Stimulated activated CD8-positive, alpha-beta memory T cell treated with anti-CD3 and anti-CD28 coated beads, Interleukin-12 subunit alpha, Interleukin-12 subunit beta, amount 100 ng/mL, for 1 hour (primary cell): Measurements from ENCODE around the gene ZNF146.
"Not testable (repeated sequence)": the region's sequence is repeated elsewhere in the genome, so short reads cannot be mapped to it uniquely, and the experiment has no call there.

Experiments
- DNase-seq: peaks from one replicate; pipeline ENCODE4 v3.0.0-alpha.2; 2020; ENCODE audit warnings: low read depth

ZNF146 gene

DNA sequence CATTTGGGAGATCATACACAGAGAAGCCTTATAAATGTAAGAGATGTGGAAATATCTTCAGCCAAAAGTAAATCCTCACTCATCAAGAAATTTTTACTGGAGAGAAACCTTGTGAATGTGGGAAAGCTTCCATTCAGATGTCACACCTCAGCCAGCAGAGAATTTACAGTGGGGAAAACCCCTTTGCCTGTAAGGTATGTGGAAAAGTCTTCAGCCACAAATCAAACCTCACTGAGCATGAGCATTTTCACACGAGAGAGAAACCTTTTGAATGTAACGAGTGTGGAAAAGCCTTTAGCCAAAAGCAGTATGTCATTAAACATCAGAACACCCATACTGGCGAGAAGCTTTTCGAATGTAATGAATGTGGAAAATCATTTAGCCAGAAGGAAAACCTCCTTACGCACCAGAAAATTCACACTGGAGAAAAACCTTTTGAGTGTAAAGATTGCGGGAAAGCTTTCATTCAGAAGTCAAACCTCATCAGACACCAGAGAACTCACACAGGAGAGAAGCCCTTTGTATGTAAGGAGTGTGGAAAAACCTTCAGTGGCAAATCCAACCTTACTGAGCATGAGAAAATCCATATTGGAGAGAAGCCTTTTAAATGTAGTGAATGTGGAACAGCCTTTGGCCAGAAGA lies 21.5 kb downstream of the ZNF146 start:
- no peak for DNase-seq

DNA sequence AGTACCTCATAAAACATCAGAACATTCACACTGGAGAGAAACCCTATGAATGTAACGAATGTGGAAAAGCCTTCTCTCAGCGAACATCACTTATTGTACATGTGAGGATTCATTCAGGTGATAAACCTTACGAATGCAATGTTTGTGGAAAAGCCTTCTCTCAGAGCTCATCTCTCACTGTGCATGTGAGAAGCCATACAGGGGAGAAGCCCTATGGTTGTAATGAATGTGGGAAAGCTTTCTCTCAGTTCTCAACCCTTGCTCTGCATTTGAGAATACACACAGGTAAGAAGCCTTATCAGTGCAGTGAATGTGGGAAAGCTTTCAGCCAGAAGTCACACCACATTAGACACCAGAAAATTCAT lies 22.0 kb downstream of the ZNF146 start:
- no peak for DNase-seq

DNA sequence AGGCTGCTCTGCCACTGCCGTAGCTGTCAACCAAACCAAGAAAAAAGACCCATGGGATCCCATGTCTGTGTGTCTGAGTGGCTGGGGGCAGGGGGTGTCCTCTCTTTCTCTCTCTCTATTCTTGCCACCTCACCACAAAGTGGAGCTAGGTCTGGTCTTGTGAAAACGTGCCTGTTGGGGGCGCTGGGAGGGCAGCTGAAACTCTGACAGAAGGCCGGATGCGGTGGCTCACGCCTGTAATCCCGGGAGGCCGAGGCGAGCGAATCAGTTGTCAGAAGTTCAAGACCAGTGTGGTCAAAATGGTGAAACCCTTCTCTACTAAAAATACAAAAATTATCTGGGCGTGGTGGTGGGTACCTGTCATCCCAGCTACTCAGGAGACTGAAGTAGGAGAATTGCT lies 29.2 kb downstream of the ZNF146 start:
- DNase-seq = no peak

DNA sequence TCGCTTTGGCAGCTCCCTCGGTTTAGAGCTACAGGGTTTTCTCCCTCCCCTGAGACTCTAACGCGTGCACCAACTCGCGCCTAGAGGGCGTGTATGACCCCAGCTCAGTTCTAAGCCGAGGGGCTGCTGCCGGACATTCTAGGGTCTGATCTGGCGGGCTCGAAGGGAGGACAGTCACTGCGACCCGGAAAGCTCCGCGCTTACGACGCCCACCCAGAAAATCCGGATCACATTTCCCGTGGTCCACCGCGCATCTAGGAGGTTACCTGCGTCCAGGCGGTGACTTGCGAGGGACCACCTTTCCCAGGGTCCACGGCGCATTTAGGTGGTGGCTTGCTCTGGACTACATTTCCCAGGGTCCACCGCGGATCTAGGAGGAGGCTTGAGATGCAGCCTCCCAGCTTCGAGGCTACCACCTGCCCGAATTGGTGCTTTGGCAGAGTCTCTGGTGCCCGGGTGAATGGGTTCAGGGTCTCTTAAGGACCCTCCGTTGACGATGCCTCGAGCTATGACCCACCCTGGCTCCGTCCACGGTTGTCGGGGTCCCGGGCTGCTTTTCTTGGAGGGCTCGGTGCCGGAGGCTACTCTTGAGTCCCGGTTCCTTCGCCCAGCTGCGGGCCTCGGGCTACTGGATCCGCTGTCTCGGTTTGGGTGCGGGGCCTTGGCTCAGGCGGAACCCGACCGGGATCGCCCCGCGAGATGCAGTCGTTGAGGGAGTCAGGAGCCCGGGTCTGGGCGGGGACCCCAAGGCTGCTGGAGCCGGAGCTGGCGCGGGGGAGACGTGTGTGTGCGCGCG lies 30.5 kb downstream of the ZNF146 start:
- DNase-seq = no peak

DNA sequence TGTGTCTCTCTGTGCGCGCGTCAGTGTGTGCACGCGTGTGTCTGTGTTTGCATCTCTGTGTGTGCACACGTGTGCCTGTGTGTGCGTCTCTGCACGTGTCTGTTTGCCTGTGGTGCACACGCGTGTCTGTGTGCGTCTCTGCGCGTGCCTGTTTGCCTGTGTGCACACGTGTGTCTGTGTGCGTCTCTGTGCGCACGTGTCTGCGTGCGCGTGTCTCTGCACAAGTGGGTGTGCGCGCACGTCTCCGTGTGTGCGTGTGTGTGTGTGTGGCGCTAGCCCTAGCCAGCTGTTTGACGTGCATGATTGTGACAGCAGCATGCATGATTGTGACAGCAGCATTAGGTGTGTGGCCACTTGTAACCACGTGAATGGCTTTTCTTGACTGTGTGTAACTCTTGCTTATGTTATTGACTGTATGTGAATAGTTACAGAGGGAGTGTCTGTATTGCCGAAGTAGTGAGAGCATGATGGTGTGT lies 31.1 kb downstream of the ZNF146 start:
- DNase-seq = no peak

DNA sequence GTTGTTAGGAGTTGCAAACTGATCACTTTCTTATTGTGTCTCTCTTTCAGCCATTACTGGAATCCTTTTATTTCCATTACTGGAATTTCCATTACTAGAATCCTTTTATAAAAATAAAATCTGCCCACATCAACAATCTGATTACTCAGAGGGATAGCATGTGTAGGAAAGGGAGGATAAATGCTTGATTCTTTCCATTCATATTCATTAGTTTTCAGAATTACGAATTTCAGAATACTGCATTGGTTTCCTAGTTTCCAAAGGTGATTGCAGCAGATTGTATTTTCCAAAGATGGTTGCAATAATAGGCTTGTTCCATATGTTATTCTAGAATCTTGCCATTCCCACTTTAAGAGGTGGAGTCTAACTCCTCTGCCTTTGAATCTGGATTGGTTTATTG lies 37.1 kb downstream of the ZNF146 start:
- no peak for DNase-seq

DNA sequence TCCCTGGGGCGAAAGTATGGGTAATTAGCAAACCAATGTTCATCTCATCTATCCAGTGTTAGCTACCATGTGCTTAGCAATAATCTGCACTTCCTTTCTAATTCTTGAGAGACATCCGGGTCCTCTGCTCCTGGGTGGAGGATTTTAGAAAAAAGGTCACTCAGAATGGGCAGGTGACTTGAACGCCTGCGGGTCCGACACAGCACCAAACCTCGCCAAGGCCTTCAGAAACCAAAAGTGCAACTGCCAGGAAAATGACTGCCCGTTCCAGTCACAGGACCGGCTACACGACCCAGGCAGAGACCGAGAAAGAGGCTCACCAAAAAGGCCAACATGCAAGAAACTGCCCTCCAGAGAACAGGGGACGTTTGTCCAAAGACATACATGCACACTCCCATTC lies 39.9 kb downstream of the ZNF146 start:
- no peak for DNase-seq

DNA sequence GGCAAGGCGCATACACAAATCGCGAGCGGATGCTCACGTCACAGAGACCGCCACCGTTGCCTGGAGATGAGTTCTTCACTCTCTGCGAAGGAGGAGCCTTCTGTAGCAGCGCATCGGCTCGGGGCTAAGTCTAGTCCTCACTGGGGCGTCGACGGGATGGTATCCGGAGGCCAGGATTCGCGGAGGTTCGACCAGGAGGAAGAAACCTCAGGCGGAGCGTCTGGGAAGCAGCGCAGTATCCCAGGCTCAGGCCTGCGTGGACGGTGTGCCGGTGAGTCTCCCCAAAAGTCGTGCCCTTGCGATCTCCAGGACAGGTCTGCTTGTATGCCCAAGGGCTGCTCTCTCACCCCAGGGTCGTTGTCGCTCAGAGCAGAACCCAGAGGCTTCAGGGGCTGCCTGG lies 40.4 kb downstream of the ZNF146 start:
- DNase-seq = no peak

DNA sequence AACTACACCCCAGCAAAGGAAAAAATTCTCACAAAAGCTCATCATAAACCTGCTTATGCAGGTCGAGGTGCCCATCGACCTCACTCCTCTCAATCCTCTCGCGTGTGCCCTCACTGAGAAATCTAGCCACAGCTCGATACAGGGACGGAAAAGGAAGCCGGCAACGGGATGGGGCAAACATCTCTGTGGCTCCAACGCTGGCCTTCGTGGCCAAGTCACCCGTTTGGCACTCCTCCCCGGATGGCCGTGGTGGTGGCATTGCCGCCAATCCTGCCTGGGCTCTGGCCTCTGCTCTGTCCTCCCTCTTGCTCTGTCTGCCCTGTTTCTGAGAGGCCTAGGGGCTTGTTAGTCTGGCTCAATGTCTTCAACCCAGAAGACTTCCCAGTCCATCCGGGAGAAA lies 41.2 kb downstream of the ZNF146 start:
- DNase-seq = no peak

DNA sequence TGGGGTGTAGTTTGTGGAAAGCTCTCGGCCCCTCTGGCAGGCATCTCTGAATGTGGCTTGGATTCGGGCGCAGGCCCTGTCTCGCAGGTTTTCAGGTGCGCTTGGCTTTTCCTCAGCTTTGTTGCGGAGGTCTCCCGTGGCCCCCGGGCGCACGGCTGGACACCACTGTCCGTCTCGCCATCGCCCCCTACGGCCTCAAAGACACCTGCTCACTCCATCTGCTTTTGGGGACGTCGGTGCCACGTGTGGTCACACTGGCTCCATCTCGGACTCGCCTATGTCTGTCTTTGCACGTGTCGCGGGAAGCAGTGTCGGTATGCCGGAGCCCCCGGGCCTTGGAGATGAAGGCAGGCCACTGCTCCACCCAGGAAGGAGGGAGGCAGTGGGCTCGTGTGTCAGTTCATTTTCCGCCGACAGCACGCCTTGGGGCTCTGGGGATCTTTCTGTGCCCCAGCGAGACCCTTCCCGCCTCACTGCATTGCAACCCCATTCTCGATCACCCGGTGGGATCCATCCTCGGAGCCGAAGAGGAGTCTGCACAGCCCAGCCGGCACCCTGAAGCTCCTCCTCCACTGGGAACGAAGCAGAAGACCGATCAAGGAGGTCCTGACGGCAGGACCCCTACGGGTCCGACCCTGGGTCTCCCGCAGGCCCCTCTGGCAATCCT lies 42.1 kb downstream of the ZNF146 start:
- no peak for DNase-seq

DNA sequence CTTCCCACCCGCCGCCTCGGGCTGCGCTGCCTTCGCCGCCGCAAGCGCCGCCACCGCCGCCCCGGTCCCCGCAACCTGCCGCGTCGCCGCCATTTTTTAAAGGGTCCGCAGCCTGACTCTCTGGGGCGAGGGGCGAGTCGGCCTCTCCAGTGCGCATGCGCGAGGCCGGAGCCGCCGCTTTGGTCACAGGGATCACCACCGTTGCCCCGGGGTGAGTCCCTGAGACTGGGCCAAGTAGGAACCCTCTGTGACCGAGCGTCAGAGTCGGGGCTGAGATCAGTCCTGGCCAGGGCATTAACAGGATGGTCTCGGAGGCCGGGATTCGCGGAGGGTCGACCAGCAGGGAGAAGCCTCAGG lies 42.6 kb downstream of the ZNF146 start:
- no peak for DNase-seq

DNA sequence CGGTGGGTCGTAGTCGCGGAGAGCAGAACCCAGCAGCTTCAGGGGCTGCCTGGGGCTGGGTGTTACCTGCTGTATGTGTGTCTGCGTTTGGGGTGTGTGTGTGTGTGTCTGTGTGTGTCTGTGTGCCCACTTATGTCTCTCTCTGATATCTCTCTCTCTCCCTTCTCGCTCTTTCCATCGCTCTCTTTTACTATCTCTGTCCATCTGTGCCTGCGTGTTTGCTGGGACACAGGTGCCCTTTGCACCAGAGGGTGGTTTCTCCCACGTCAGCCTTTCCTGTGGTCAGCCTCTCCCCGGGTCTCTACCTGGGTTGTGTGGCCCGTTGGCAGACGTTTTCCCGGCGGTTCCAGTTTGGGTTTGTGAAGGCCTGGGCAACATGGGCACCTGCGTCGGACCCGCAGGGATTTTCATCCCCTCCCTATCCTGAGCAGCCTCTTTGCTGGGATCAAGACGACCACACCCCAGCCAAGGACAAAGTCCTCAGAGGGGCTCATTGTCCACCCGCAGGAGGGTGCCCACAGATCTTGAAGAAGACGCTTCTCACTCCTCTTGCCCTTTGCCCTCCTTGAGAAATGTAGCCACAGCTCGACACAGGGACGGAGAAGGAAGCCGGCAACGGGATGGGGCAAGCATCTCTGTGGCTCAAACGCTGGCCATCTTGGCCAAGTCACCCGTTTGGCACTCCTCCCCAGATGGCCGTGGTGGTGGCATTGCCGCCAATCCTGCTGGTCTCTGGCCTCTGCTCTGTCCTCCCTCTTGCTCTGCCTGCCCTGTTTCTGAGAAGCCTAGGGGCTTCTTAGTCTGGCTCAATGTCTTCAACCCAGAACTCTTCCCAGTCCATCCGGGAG lies 43.3 kb downstream of the ZNF146 start:
- no peak for DNase-seq

DNA sequence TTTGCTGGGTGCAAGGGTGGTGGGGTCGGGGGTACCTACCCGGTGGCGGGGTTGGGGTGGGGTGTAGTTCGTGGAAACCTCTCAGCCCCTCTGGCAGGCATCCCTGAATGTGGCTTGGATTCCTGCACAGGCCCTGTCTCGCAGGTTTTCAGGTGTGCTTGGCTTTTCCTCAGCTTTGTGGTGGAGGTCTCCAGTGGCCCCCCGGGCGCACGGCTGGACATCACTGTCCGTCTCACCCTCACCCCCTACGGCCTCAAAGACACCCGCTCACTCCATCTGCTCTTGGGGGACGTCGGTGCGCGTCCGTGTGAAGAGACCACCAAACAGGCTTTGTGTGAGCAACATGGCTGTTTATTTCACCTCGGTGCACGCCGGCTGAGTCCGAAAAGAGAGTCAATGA lies 44.3 kb downstream of the ZNF146 start:
- no peak for DNase-seq

DNA sequence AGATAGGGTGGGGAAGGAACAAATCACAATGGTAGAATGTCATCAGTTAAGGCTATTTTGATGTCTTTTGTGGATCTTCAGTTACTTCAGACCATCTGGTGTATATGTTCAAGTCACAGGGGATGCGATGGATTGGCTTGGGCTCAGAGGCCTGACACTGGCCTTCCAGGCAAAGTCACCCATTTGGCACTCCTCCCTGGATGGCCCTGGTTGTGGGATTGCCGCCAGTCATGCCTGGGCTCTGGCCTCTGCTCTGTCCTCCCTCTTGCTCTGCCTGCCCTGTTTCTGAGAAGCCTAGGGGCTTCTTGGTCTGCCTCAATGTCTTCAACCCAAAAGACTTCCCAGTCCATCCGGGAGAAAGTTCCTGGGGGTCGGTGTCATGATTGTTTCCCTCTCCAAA lies 50.2 kb downstream of the ZNF146 start:
- no peak for DNase-seq

DNA sequence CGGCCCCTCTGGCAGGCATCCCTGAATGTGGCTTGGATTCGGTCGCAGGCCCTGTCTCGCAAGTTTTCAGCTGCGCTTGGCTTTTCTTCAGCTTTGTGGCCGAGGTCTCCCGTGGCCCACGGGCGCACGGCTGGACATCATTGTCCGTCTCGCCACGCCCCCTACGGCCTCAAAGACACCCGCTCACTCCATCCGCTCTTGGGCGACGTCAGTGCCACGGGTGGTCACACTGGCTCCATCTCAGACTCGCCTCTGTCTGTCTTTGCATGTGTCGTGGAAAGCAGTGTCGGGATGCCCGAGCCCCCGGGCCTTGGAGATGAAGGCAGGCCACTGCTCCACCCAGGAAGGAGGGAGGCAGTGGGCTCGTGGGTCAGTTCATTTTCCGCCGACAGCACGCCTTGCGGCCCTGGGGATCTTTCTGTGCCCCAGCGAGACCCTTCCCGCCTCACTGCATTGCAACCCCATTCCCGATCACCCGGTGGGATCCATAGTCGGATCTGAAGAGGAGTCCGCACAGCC lies 51.0 kb downstream of the ZNF146 start:
- DNase-seq = no peak

DNA sequence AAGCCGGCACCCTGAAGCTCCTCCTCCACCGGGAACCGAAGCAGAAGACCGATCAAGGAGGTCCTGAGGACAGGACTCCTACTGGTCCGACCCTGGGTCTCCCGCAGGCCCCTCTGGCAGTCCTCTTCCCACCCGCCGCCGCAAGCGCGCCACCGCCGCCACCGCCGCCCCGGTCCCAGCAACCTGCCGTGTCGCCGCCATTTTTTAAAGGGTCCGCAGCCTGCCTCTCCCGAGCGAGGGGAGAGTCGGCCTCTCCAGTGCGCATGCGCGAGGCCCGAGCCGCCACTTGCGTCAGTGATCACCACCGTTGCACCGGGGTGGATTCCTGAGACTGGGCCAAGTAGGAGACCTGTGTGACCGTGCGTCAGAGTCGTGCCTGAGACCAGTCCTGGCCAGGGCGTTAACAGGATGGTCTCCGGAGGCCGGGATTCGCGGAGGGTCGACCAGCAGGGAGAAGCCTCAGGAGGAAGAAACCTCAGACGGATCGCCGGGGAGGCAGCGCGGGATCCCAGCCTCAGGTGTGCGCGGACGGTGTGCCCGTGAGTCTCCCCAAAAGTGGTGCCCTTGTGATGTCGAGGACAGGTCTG lies 51.6 kb downstream of the ZNF146 start:
- DNase-seq = no peak

DNA sequence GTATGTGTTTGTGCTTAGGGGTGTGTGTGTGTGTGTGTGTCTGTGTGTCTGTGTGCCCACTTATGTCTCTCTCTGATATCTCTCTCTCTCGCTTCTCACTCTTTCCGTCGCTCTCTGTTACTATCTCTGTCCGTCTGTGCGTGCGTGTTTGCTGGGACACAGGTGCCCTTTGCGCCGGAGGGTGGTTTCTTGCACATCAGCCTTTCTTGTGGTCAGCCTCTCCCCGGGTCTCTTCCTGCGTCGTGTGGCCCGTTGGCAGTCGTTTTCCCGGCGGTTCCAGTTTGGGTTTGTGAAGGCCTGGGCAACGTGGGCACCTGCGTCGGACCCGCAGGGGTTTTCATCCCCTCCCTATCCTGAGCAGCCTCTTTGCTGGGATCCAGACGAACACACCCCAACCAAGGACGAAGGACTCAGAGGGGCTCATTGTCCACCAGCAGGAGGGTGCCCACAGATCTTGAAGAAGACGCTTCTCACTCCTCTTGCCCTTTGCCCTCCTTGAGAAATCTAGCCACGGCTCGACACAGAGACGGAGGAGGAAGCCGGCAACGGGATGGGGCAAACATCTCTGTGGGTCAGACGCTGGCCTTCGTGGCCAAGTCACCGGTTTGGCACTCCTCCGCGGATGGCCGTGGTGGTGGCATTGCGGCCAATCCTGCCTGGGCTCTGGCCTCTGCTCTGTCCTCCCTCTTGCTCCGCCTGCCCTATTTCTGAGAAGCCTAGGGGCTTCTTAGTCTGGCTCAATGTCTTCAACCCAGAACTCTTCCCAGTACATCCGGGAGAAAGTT lies 52.3 kb downstream of the ZNF146 start:
- DNase-seq = no peak

DNA sequence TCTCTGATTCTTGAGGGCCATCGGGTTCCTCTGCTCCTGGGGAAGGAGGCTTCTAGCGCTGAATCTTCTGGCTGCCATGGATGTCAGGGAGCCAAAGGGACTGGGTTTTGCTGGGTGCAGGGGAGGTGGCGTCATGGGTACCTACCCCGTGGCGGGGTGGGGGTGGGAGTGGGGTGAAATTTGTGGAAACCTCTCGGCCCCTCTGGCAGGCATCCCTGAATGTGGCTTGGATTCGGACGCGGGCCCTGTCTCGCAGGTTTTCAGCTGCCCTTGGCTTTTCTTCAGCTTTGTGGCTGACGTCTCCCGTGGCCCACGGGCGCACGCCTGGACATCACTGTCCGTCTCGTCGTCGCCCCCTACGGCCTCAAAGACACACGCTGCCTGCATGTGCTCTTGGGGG lies 53.2 kb downstream of the ZNF146 start:
- DNase-seq = not testable (repeated sequence)

DNA sequence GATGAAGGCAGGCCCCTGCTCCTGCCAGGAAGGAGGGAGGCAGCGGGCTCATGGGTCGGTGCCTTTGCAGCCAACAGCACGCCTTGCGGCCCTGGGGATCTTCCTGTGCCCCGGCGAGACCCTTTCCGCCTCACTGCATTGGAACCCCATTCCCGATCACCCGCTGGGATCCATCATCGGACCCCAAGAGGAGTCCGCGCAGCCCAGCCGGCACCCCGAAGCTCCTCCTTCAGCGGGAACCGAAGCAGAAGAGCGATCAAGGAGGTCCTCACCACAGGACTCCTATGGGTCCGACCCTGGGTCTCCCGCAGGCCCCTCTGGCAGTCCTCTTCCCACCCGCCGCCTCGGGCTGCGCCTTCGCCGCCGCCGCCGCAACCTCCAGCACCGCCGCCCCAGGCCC lies 53.7 kb downstream of the ZNF146 start:
- not testable (repeated sequence) for DNase-seq

DNA sequence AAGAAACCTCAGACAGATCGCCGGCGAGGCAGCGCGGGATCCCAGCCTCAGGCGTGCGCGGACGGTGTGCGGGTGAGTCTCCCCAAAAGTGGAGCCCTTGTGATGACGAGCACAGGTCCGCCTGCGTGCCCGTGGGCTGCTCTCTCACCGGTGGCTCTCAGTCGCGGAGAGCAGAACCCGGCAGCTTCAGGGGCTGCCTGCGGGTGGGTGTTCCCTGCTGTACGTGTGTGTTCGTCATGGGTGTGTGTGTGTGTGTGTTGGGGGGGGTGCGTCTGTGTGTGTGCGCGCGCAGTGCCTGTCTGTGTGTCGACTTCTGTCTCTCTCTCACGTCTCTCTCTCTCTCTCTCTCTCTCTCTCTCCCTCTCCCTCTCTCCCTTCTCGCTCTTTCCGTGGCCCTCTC lies 54.4 kb downstream of the ZNF146 start:
- not testable (repeated sequence) for DNase-seq
